NOMO-1 (cell line): ENCODE data around the gene UGT1A9.

Experiments
- DNase-seq, 2 experiments: peaks; one replicate each; lab custom pipeline; 2025; ENCODE audit not compliant: unreplicated experiment in 2 of 2; lab: John Stamatoyannopoulos, UW

UGT1A9 gene

DNA sequence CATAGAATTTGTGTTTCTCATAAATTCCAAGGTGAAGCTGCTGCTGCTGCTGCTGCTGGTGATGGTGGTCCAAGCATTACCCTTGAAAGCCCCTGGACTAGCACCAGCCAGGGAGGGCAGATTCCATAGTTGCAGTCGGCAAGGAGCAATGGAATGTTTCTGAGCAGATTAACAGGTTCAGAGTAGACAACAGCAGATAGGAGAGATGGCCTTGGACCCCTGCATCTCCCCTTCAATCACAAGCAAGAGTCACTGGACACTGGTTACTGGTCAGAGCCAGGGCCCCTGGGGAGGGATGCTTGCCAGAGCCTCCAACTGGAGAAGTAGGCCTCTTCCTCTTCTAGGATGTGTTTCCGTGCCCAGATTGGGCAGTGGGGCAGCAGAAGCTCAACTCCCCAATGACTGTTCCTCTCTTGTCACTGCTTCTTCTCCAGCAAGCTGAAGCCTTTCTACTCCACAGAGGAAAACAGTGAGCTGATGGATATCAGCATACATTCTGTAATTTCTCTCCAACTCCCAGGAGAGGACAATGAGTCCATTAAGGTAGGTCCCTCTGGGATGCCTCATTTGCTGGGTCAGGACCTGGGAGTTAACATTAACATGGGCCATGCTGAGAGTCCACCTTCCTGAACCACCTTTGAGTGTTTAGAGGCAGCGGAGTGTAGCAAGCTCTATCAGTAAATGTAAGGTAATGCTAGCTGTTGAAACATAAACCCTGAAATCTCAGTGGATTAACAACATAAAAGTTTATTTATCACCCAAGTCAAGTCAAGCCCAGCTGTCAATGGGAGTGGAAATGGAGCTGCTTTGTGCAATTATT lies 141.7 kb downstream of the UGT1A9 start:
- no peak for DNase-seq

DNA sequence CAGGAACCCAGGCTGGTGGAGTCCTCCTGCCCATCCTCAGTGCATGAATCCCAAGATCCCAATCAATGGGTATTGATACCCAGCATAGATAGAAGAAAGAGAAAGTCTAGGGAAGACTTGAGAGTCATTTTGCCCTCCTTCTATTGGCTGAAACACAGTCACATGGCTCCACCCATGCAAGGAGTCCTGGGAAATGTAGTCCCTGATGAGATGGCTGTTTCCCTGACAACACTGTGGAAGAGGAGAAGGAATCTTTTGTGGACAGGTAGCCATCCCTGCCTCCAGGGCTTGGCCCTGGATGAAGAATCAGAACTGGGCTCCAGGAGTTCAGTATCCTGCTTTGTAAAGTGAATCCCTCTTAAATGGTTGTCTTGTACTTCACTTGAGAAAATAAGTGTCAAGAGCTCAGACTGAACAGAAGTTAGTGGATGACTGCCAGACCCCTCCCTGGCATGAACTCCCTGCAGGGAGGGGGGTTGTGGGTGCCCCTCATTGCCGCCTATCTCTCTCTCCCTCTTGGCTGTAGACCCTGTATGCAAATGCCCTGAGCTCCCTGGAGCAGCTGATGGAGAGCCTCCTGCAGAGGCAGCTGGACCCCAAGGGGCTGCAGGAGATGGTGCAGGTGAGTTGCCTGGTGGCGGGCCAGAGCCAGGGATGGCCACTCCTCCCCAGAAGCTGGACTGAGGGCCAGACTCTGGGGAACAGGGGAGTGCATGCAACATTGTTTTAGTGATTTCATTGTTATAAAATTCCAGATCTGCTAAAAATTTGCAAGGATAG lies 142.5 kb downstream of the UGT1A9 start:
- DNase-seq: no peak

DNA sequence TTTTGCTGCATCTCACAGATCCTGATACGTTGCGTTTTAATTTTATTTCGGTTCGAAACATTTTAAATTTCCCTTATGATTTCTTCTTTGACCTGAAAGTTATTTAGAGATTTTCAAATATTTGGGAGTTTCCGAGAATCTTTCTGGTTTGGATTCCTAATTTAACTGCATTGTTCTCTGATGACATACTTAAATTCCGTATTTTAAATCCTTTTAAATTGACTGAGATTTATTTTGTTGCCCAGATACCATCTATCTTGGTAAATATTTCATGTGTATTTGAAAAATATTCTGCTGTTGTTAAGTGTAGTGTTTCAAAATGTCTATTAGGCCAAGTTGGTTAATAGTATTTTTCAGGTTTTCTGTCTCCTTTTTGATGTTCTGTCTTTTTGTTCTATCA lies 144.2 kb downstream of the UGT1A9 start:
- DNase-seq: no peak

DNA sequence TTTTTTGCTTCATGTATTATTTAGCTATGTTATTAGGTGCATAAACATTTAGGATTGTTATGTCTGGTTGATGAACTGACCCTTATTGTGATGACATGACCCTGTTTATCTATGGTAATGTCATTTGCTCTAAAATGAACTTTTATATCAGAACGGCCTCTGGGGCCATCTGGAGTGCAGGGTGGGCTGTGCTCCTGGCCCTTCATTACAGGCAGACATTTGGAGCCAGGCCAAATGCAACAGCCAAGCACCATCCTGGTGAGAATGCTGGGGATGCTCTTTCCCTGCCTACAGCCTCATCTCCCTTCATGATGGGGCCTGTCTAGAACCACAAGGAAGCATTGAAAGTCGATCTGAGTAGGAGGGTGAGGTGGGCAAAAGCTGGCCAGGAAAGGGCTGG lies 144.6 kb downstream of the UGT1A9 start:
- no peak for DNase-seq

DNA sequence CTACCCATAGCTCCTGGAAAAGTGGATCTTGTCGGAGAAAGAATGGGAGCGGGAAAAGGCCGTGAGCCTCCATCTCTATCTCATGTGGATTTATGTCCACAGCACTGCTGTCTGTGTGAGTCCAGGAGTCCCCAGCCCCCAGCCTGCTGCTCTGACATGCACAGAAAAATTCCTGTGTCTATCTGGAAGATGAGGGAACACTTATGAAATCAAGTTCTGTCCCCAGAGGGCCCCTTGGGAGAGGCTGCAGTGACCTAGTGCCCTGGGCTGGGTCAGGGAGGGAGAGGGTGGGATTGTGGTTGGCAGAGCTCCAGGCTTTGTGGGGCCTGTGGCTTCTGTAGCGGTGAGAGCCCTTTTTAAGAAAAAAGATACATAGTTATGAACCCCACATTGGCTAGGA lies 145.1 kb downstream of the UGT1A9 start:
- DNase-seq: no peak

DNA sequence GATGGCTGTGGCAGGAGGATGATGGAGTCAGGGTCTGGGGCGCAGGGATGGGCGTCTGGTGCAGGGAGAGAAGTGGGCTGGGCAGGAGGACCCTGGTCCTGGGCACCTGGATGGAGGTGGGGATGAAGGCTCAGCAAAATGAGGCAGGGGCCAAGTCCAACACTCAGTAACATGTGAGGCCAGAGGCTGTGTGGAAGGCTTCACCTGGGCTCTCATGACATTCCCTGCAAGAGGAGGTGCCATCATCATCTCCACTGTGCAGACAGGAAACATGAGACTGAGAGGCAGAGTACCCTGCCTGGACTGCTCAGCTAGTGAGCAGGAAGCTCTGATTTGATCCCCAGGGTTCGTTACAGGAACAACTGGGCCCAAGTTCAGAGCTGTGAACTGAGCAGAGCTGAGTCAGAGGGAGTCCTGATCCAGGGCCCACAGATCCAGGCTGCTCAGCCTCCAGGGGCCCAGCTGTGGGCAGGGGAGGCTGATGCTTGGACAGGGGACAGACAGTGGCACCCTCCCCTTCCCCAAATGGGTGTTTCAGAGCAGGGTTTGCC lies 145.7 kb downstream of the UGT1A9 start:
- no peak for DNase-seq

DNA sequence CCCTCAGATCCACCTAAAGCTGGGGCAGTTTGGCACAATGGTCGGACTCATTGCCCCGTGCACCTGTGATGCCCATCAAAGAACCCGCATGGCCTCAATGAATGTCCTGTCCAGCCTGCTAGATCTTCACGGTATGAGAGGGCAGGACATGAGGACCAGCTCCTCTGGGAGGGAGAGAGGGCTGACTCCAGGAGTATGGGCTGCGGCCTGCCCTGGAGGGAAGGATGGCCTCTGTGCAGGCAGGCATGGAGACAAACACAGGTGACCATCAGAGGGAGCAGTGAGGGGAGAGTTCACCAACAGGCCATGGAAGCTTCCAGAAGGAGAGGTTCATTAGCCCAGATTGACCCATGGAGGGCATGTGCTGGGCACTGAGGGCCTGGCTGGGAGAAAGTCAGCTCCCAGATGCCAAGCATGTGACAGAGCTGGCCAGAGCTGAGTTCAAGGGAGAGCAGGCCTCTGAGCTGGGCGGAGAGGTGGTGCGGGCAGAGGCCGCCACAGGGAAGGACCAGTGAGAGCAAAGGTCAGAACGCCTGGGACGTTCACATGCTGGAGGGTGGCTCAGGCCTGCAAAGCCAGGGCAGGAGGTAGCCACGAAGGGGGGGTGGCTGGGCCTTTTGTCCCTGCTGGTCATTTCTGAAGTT lies 146.4 kb downstream of the UGT1A9 start:
- DNase-seq: no peak

DNA sequence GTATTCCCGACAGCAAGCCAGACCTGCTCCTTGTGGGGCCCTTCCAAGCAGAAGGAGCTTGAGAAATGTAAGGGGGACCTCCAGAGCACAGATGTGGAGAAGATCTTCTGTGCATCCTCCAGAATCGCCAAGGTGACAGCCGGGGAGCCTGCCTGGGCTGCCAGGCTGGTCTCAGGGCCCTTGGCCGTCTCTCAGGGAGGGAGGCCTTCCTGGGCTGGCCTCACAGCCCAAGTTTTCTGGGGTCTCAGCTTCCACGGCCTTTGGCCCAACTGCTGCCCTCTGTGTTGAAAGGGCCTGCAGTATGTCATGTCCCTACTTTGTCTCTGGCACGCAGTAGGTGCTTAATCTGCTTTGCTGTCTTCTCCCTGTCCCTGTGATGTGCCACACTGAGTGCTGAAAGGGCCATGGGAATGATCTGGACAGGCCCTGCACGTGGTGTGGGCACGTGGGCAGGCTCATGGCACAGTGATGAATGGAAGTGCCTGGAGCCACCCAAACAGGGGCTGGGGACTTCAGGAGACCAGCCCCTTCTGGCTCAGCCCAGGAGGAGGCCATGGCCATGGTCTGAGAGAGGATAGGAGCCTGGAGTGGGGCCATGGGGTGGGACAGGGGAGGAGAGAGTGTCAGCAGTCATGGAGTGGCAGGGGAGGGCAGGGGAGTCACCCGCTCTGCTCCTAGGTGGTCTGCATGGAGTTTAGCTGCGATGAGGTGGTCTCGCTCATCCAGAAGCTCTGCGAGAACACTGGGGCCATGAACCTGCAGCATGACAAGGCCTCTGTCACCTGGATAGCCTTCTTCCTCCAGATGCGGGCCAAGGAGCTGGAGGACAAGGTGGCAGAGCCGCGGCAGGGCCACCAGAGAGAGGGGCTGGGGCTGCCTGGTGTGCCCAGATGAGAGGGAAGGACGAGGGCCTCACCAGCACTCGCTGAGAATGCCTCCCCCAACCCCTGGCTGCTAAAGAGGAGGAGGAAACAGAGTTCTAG lies 147.2 kb downstream of the UGT1A9 start:
- no peak for DNase-seq

DNA sequence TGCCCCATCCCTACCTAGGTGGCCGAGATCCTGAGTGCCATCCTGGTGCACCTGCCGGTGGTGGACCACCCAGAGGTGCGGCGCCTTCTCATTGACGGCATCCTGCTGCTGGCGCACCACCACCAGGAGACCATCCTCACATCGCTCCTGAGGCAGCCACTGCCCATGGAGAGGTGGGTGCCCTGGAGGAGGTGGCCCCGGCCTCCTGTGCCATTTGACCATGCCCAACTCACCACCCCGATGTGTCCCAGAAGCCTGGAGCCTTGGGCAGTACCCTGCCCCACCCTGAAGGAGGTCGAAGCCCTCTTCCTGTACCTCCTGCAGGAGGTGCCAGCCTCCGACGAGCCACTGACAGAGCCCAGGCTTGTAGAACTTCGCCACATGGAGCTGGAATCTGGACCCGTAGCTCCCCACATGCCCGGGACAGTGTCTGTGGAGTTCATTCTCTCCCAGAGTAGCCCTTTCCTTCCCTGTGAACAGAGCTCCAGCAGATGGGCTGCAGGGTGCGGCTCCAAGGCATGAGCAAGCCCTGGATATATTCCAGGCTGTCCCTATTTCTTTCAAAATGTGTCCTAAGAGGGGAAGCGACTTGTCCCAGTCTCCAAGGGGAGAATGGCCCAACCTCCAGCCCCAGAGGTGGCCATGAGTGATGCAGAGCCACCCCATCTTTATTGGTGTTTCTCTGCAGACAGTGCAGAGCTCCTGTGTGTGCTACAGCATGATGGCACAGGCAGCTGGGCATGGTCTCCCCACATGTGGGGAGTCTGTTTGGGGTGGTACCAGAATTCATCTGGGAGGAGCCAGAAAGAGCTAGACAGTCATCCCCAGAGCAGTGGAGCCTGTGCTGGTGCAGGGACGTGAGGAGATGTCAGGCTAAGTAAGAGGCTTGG lies 148.4 kb downstream of the UGT1A9 start:
- no peak for DNase-seq

DNA sequence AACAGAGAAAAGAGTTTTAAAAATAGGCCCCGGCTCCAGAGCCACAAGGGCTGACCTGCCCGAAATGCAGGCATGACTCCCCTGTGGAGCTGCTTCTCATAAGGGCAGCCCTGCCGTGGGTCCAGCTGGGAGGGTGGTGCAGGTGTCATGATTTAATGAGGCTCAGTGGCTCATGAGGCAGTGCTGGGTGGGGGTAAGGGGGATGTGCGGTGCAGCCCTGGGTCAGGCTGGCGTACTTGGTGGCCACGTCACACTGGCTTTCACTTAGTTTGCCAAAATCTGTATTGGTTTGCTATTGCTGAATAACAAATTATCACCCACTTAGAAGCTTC lies 149.0 kb downstream of the UGT1A9 start:
- no peak for DNase-seq

DNA sequence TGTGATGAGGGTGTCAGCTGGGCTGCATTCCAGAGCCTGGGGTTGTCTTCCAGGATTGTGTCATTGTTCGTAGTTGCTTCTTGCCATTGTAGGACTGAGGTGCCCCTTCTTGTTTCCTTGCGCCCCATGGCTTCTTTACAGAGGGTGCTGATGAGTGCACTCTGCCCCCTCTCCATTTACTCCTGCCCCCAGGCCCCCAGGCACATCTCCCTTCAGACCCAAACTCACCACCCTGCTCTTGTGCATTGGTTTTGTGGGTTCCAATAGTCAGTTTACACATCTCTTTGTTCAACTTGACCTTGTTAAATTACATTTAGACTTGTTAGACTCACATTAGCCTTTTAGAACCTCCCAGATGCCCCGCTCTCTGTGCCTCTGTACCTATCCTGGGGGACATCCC lies 149.5 kb downstream of the UGT1A9 start:
- no peak for DNase-seq

DNA sequence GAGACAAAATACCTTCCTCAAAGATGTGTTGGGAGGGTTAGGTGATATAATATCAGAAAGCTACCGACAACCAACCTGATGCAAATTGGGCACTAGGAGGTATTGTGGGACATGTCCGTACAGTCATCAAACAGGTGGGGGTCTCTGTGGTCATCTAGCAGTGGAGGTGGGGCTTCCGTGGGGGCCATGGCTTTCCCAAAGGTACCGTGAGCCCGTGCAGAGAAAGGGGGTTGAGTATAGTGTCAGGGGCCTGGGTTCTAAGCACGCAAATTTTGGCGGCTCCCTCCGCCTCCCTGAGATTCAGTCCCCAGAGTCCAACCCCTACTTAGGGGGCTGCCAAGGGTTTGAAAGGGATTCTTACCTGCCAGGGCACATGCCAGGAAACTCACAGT lies 150.0 kb downstream of the UGT1A9 start:
- no peak for DNase-seq

DNA sequence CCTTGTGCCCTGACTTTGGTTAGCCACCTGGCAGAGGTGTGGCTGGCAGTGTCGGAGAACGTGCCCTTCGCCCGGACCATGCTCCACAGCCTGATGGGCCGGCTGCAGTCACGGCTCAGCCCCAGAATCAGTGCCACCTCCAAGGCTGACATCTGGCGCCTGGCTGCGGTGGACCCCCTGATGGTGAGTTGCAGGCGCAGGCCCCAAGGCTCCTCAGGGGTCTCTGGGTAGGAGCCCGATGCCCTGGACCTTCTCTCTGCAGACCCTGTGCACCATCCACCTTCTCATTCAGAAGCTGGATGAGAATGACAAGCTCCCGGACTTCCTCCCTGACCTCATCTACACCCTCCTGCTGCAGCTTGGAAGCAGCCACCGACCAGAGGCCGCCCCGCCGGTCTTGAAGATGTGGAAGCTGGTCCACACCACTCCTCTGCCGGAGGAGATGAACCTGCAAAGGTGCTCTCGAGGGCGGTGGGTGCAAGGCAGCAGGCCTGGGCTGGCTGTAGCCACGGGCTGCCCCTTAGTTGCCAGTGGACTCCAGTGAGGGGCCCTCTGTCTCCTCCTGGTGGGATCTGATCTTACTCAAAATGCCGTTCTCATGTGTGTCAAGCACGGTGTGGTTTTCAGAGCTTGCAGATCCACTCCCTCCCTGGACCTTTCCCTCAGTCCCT lies 150.5 kb downstream of the UGT1A9 start:
- no peak for DNase-seq
